Left lobe of liver (tissue), 2 donors: ENCODE measurements around the gene TMEM150B. TPM values are rescaled to one million over a fixed set of nuclear protein-coding genes. Genes with fewer than 3 reads are reported as not detected.
A peak's percentile ranks its signal among the peaks of the same experiment; 100 is the strongest.

Experiments used
- ATAC-seq: fragments of 200-7000 bp; cut with Tn5 transposase; one replicate; pipeline ENCODE4 v1.9.1; 2020; ENCODE audit warnings: mild to moderate bottlenecking, moderate library complexity
- DNase-seq: peaks from one replicate; pipeline ENCODE4 v3.0.0-alpha.2; 2020; ENCODE audit warnings: low spot score
- total RNA-seq: library from RNA; stranded (reverse); gene quantifications from one replicate; pipeline ENCODE4 v1.2.1, GENCODE V29; 2021
- donor health status: DM: no; HTN: no; CAD: no; lungs with moderate emphysema.
- donor health status: DM: no; HTN: yes; CAD: no.

TMEM150B gene, protein sequence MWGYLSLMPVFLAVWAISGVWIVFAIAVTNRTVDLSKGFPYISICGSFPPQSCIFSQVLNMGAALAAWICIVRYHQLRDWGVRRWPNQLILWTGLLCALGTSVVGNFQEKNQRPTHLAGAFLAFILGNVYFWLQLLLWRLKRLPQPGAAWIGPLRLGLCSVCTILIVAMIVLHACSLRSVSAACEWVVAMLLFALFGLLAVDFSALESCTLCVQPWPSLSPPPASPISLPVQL
- 1.2 TPM for total RNA-seq

- ATAC-seq (peak; percentile 24), DNase-seq (no peak)
These were observed at the start of gene TMEM150B for GRCh38 chr19:55325172-55325571. TSS of gene TMEM150B (minus strand) at chr19:55325341. CDS start at chr19:55321036, 4,305 bp downstream.

- DNase-seq, result no peak
- ATAC-seq, result no peak
These were observed 49.0 kb upstream of the TMEM150B start for GRCh38 chr19:55373993-55374757.

DNA sequence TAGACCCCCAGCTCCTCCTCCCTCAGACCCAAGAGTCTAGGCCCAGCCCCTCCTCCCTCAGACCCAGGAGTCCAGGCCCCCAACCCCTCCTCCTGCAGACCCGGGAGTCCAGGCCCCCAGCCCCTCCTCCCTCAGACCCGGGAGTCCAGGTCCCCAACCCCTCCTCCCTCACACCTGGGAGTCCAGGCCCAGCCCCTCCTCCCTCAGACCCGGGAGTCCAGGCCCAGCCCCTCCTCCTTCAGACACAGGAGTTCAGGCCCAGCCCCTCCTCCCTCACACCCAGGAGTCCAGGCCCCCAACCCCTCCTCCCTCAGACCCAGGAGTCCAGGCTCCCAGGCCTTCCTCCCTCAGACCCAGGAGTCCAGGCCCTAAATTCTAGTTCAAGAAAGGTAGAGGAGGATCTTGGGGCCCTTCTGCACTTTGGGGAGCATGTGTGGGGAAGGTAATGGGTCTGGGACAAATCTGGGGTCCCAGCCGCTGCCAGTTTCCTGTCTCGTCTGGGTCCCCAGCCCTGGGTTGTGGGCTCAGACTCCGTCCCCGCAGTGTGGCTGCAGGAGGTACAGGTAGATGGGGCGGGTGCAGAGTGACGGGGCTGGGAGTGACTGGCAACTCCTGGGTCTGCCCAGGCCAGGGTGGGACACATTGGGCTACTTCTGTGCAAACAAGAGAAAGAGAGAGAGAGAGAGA lies 48.3 kb upstream of the TMEM150B start:
- no peak for DNase-seq

DNA sequence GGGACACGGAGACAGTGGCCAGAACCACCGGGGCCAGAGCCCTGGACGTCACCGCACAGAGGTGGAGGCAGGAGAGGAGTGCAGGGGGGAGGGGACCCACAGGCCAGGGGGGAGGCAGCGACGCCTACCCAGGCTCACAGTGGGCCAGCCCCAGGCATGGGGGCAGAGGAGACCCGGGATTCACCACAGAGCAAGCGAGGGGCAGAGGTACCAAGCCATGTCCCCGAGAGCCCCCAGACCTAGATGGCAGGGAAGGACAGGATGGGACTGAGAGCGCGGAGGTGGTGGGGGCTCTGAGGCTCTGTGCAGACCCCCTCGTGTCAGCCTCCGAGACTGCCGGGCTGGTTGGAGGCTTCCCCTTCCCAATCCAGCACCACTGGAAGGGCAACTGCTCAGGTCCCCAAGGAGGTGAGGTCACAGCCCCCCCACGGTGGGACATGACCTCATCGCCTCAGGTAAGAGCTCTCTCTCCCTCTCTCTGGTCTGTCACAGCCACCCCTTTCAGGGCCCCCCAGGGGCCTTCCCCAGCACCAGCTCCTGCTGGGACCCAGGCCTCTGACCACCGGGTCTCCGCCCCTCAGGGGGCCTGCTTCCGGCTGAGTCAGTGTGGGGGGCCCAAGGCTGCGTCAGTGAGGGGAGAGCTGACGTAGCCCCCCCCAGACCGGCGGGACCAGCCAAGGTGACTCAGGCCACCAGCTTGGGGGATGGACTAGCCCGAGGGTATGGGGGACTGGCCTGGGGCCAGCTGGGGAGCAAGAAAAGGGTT lies 47.4 kb upstream of the TMEM150B start:
- no peak for ATAC-seq
- DNase-seq, result no peak

More for the DNA sequence above, 48.3 kb upstream of the TMEM150B start:
- ATAC-seq, result no peak

- no peak for DNase-seq
- no peak for ATAC-seq
These were observed 45.3 kb upstream of the TMEM150B start, which contains the start of gene IL11 for GRCh38 chr19:55370305-55370988. TSS of gene IL11 (minus strand) at chr19:55370463. CDS start at chr19:55370310, 153 bp downstream.

DNA sequence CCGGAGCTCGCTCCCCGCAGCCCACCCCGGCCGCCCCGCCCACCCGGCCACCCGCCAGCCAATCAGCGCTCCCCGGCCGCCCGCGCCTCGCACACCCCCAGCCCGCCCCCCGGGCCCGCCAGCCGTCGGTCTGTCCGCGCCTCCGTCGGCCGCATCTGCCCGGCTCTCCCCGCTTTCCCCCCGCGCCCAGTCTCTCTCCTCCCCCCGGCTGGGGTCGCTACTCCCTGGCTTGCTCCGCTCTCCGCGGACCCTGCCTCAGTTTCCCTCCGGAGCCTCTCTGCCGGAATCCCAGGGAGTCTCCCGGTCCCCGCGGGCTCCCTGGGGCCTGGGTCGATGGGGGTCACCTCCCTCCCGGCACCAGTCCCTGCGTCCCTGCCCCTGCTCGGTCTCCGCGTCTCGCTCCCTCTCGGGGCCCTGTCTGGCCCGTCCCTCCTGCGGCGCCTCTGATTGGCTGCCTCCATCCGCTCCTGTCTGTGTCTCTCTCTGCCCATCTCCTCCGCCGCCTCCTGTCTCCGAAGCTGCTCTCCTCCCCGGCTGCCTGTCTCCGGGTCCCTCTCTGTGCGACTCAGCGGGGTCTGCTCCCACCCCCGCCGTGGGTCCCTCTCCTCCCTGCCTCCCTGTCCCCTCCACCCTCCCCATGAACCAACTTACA lies 44.6 kb upstream of the TMEM150B start:
- no peak for ATAC-seq

DNA sequence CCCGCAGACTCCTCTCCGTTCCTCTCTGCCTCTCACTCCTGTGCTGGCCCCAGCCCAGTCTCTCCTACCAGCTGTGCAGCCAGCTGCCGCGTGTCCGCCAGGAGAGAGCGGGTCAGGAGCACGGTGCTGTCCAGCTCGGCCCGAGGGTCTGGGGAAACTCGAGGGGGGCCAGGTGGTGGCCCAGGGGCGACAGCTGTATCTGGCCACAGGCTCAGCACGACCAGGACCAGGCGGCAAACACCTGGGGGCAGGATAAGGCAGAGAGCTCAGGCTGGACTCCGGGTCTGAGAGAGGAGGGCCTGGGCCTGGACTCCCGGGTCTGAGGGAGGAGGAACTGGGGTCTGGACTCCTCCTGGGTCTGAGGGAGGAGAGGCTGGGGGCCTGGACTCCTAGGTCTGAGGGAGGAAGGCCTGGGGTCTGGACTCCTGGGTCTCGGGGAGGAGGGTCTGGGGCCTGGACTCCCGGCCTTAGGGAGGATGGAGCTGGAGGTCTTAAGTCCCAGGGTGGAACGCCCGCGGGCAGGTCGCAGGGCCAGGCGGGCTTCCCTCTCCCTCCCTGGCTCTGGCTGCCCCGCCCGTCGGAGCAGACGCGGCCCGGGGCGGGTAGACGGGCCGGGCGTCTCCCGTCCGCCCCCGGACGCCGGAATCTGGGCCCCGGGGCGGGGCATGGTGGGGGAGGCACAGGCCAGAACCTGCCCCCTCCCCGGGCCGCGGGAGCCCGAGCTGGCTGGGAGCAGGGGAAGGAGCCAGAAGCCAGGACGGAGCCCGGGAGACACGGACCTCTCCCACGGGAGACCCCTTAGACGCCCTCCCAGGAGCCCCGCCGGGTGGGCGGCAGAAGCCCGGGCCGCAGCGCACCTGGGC lies 43.8 kb upstream of the TMEM150B start:
- DNase-seq, result no peak

More for the DNA sequence above, 44.6 kb upstream of the TMEM150B start:
- DNase-seq, result no peak

DNA sequence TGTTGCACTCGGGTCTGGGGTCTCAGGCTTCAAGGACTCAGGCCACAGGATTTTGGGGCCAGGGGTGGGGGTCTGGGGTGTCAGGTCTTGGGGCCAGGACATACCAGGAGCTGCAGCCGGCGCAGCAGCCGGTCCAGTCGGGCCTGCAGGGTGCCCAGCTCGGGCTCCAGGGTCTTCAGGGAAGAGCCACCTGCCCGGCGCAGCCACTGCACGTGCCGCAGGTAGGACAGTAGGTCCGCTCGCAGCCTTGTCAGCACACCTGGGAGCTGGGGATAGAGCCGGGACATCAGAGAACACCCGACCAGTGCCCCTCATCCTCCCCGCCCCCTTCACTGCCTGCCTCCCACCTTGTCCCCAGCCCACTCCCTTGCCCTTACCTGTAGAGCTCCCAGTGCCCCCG lies 43.0 kb upstream of the TMEM150B start:
- no peak for ATAC-seq
- DNase-seq, result no peak

More for the DNA sequence above, 43.8 kb upstream of the TMEM150B start:
- ATAC-seq, result peak; percentile 49

DNA sequence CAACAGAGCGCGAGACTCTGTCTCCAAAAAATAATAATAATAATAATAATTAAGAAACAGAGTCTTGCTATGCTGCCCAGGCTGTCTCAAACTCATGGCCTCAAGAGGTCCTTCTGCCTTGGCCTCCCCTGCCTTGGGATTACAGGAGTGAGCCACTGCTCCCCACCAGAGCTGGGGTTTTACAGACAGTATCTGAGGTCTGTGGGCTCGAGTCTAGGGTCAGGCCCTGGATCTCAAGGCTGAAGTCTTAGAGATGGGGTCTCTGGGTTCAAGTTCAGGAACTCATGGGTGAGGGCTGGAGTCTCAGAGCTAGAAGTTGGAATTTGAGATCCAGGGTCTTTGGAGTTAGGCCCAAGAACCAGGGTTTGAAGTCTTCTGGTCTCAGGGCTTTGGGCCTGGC lies 41.6 kb upstream of the TMEM150B start:
- ATAC-seq (no peak), DNase-seq (no peak)

- ATAC-seq, result no peak
- DNase-seq, result no peak
These were observed 40.8 kb upstream of the TMEM150B start for GRCh38 chr19:55365964-55366363.

- ATAC-seq (no peak), DNase-seq (no peak)
These were observed 40.1 kb upstream of the TMEM150B start for GRCh38 chr19:55365245-55365644.

DNA sequence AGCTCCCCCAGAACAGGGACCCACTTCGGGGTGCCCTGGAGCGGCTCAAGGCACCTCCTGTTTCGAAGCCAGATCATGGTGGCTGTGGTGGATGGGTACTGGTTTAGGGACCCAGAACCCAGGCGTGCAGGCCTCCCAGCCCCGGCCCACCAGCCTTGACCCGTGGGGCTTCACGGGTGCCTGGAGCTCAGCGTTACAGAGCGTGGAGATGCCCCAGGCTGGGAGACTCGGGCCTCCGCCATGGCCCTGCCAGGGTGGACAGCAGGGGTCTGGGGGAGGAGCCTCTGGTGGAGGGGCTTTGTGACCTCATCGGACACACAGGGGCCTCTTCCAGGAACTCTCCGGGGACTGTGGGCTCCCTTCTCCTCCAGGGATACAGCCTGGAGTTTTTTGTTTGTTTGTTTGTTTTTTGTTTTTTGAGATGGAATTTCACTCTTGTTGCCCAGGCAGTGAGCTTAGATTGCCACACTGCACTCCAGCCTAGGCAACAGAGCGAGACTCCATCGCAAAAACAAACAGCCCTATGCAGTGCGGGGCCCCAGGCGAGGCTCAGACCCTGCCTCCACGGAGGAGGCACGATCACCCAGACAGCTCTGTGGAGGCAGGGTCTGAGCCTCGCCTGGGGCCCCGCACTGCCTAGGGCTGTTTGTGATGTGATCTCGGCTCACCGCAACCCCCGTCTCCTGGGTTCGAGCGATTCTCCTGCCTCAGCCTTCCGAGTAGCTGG lies 38.0 kb upstream of the TMEM150B start, which contains the start of gene GARIN5B:
Gene GARIN5B, minus strand, starts transcription at position 271 of the 727 bp plus-strand sequence. Its CDS starts 194 bp downstream, at position 77.
- ATAC-seq (no peak), DNase-seq (no peak)

DNA sequence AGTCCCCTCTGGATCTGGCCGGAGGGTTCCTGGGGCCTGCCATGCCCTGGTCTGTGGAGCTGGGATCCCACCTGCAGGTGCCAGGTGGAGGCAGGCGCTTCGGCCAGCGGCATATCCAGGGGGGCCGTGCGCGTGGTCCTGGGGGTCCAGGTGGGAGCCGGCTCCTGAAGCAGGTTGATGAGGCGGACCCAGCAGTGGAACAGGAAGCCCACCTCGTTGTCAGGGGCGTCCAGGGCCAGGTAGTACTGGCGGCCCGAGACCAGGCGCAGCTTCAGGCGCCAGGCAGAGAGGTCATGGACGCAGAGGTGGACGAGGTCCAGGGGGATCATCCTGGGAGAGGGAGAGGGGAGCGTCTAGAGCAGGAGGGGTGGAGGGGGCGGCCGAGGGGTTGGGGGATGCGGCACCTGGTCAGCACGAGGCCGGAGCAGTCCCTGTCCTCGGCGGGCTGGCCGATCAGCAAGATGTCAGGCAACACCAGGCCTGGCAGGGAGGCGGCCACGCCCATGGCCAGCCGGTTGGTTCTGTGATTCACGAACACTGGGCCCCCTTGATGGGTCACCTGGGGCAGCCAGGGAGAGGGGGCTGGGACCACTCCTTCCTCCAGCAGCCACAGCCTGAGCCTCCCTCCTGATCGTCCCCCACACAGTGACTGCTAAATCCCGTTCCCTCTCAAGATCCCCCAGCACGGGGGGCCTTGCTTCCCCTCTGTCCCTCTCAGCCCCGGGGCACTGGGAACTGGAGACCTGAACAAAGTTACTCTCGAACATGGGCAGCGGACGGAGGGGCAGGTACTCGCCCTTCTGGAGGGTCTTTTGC lies 37.2 kb upstream of the TMEM150B start:
- ATAC-seq (no peak), DNase-seq (no peak)

- no peak for ATAC-seq
- no peak for DNase-seq
These were observed 35.8 kb upstream of the TMEM150B start for GRCh38 chr19:55360902-55361301.

- ATAC-seq, result no peak
- DNase-seq, result no peak
These were observed 34.1 kb upstream of the TMEM150B start for GRCh38 chr19:55358943-55359908.

DNA sequence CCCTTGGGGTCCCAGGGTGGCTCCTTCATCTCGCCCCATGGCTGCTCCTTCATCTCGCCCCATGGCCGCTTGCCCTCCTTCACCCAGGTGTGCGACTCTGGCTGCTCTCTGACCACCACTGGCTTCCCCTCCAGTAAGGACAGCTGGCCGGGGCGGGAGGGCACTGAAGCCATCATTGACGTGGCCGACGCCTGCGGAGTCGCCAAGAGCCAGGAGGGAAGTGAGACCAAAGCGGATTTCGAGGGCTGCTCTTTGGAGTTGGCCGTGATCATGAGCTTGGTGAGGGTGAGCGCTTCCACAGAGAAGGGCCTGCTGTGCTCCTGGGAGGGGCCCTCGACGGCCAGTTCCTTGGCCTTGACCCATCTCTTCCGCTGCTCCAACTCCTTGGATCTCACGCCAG lies 33.4 kb upstream of the TMEM150B start:
- DNase-seq (no peak), ATAC-seq (no peak)
